K562 (cell line): ENCODE measurements around the gene VWA7. TPM values are rescaled to one million over a fixed set of nuclear protein-coding genes. Genes with fewer than 3 reads are reported as not detected.

ENCODE experiments used
- BCOR ChIP-seq: fragments of 450-650 bp; IDR thresholded peaks from 2 replicates; pipeline ENCODE4 v1.6.1; 2016
- ESRRB ChIP-seq: fragments of 250-450 bp; sonication (Bioruptor Pico); IDR thresholded peaks from 2 replicates; pipeline ENCODE4 v1.5.0; 2020; ENCODE audit warnings: mild to moderate bottlenecking, moderate library complexity, borderline replicate concordance
- FOS ChIP-seq: IDR thresholded peaks from 3 replicates; pipeline ENCODE4 v1.6.1; 2011; ENCODE audit not compliant: insufficient read length; ENCODE audit errors: extremely low read depth
- FOXA1 ChIP-seq: fragments of 450-650 bp; IDR thresholded peaks from 2 replicates; pipeline ENCODE4 v1.6.1; 2016; ENCODE audit warnings: mild to moderate bottlenecking, borderline replicate concordance
- GTF2A2 ChIP-seq: IDR thresholded peaks from 2 replicates; pipeline ENCODE4 v1.6.1; 2016; ENCODE audit warnings: mild to moderate bottlenecking, missing genetic modification characterization, missing compliant biosample characterization
- HNRNPLL ChIP-seq: fragments of 200-400 bp; formaldehyde crosslinking; IDR thresholded peaks from 2 replicates; pipeline ENCODE4 v1.6.1; 2017; ENCODE audit warnings: low read length, low read depth, mild to moderate bottlenecking; ENCODE audit not compliant: poor library complexity, severe bottlenecking
- LCOR ChIP-seq: sonication (generic); formaldehyde crosslinking; IDR thresholded peaks from 2 replicates; pipeline ENCODE4 v1.8.0; 2022; ENCODE audit warnings: mild to moderate bottlenecking, missing genetic modification reagents
- MTA2 ChIP-seq: fragments of 450-650 bp; IDR thresholded peaks from 2 replicates; pipeline ENCODE4 v1.6.1; 2016; ENCODE audit warnings: low read depth
- NFRKB ChIP-seq: fragments of 450-650 bp; IDR thresholded peaks from 2 replicates; pipeline ENCODE4 v1.6.1; 2016; ENCODE audit warnings: low read depth
- SPI1 ChIP-seq: IDR thresholded peaks from 2 replicates; pipeline ENCODE4 v1.6.1; 2011; ENCODE audit warnings: low read depth, low read length, control low read depth, borderline replicate concordance
- XRCC5 ChIP-seq: fragments of 200-400 bp; formaldehyde crosslinking; IDR thresholded peaks from 2 replicates; pipeline ENCODE4 v1.6.1; 2017; ENCODE audit warnings: low read depth, mild to moderate bottlenecking, low read length
- ZNF239 ChIP-seq: fragments of 250-450 bp; sonication (Bioruptor Pico); IDR thresholded peaks from 2 replicates; pipeline ENCODE4 v1.4.0; 2020; ENCODE audit warnings: mild to moderate bottlenecking
- ZNF3 ChIP-seq: fragments of 250-450 bp; sonication (Bioruptor Pico); IDR thresholded peaks from 2 replicates; pipeline ENCODE4 v1.5.0; 2021; ENCODE audit warnings: mild to moderate bottlenecking, moderate library complexity
- ZNF584 ChIP-seq: fragments of 200-800 bp; sonication (Bioruptor generic); IDR thresholded peaks from 2 replicates; pipeline ENCODE4 v1.6.1; 2016; ENCODE audit warnings: low read depth, mild to moderate bottlenecking, missing genetic modification characterization, missing compliant biosample characterization
- polyA plus RNA-seq, 8 experiments: library from polyadenylated mRNA; depleted of rRNA in 4 of 8; stranded (reverse) in 5 of 8; unstranded in 3 of 8; fragments of >200 nt; fragmentation: Nextera tagmentation in 2 of 8; fragmentation: Illumina TruSeq in 1 of 8; extraction: Ambion mirVana in 2 of 8; extraction: Trizol in 1 of 8; gene quantifications; 2 replicates each; pipeline versions ENCODE4 v1.2.1 to v1.2.3, GENCODE V29; 2011 to 2014; ENCODE audit warnings: inconsistent platforms in 1 of 8, missing spikeins in 1 of 8
- total RNA-seq, 7 experiments: library from RNA; depleted of rRNA in 6 of 7; stranded (reverse); fragments of >200 nt in 6 of 7; fragmentation: Illumina TruSeq in 2 of 7; extraction: Trizol in 2 of 7; gene quantifications; 2 replicates each; pipeline versions ENCODE4 v1.2.1 to v1.2.3, GENCODE V29; 2011 to 2021; ENCODE audit warnings: low replicate concordance in 1 of 7
- TF ChIP-seq, protein P1 (sequence below): fragments of 450-650 bp; IDR thresholded peaks from 2 replicates; pipeline ENCODE4 v1.7.0; 2016; ENCODE audit warnings: borderline replicate concordance
- TF ChIP-seq, protein P2 (sequence below): sonication (generic); formaldehyde crosslinking; IDR thresholded peaks from 2 replicates; pipeline ENCODE4 v1.8.1; 2022; ENCODE audit warnings: missing genetic modification reagents
- TF ChIP-seq, protein P3 (sequence below): sonication (generic); formaldehyde crosslinking; IDR thresholded peaks from 2 replicates; pipeline ENCODE4 v1.8.0; 2022; ENCODE audit warnings: missing genetic modification reagents, mild to moderate bottlenecking, borderline replicate concordance

VWA7 gene
- total and polyA plus RNA-seq, 9 of the 15 experiments (the other 6 are each of a cell fraction or from before 2014, with no cell fraction given): 0.18 to 2.9 (median 0.95) TPM

DNA sequence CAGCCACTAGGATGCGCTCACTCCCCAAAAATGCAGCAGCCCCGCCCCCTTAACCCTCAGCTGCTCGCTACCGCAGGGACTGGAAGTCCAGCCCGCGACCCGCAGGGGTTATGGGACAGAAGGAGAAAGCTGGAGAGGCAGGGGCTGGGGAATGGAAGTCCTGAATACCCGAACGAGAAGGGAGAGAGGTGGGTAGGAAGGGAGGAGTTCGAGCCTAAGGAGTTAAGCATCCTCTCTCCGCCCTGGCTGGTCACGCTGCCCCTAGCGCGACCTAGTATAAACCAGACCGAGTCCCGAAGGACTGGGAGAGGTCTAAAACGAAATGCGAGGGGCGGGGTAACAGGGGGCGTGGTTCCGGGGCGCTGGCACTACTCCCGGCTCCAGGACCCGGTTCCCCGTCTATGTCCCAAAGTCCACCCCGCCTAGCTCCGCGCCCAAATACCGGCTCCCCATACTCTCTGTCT is 47.6 kb downstream of the VWA7 start (continued):
- TF ChIP-seq, protein P1, sequence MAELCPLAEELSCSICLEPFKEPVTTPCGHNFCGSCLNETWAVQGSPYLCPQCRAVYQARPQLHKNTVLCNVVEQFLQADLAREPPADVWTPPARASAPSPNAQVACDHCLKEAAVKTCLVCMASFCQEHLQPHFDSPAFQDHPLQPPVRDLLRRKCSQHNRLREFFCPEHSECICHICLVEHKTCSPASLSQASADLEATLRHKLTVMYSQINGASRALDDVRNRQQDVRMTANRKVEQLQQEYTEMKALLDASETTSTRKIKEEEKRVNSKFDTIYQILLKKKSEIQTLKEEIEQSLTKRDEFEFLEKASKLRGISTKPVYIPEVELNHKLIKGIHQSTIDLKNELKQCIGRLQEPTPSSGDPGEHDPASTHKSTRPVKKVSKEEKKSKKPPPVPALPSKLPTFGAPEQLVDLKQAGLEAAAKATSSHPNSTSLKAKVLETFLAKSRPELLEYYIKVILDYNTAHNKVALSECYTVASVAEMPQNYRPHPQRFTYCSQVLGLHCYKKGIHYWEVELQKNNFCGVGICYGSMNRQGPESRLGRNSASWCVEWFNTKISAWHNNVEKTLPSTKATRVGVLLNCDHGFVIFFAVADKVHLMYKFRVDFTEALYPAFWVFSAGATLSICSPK: peak; percentile 92; the same call in 1 of the 2 replicates
- TF ChIP-seq ZNF584 (no peak), LCOR (no peak), XRCC5 (peak; percentile 95), MTA2 (no peak), FOXA1 (no peak), ESRRB (CRISPR knock-in tag) (no peak), HNRNPLL (no peak), ZNF239 (CRISPR knock-in tag) (no peak; the same call in none of the 2 replicates), NFRKB (no peak), SPI1 (peak; percentile 27; the same call in 1 of the 2 replicates), FOS (no peak), GTF2A2 (no peak), ZNF3 (CRISPR knock-in tag) (no peak), BCOR (peak; percentile 54; the same call in 1 of the 2 replicates)
- TF ChIP-seq, protein P2, sequence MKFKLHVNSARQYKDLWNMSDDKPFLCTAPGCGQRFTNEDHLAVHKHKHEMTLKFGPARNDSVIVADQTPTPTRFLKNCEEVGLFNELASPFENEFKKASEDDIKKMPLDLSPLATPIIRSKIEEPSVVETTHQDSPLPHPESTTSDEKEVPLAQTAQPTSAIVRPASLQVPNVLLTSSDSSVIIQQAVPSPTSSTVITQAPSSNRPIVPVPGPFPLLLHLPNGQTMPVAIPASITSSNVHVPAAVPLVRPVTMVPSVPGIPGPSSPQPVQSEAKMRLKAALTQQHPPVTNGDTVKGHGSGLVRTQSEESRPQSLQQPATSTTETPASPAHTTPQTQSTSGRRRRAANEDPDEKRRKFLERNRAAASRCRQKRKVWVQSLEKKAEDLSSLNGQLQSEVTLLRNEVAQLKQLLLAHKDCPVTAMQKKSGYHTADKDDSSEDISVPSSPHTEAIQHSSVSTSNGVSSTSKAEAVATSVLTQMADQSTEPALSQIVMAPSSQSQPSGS: no peak
- TF ChIP-seq, protein P3, sequence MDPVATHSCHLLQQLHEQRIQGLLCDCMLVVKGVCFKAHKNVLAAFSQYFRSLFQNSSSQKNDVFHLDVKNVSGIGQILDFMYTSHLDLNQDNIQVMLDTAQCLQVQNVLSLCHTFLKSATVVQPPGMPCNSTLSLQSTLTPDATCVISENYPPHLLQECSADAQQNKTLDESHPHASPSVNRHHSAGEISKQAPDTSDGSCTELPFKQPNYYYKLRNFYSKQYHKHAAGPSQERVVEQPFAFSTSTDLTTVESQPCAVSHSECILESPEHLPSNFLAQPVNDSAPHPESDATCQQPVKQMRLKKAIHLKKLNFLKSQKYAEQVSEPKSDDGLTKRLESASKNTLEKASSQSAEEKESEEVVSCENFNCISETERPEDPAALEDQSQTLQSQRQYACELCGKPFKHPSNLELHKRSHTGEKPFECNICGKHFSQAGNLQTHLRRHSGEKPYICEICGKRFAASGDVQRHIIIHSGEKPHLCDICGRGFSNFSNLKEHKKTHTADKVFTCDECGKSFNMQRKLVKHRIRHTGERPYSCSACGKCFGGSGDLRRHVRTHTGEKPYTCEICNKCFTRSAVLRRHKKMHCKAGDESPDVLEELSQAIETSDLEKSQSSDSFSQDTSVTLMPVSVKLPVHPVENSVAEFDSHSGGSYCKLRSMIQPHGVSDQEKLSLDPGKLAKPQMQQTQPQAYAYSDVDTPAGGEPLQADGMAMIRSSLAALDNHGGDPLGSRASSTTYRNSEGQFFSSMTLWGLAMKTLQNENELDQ (CRISPR knock-in tag): no peak
